ENCODE measurements around the gene SLC12A7.

DNA sequence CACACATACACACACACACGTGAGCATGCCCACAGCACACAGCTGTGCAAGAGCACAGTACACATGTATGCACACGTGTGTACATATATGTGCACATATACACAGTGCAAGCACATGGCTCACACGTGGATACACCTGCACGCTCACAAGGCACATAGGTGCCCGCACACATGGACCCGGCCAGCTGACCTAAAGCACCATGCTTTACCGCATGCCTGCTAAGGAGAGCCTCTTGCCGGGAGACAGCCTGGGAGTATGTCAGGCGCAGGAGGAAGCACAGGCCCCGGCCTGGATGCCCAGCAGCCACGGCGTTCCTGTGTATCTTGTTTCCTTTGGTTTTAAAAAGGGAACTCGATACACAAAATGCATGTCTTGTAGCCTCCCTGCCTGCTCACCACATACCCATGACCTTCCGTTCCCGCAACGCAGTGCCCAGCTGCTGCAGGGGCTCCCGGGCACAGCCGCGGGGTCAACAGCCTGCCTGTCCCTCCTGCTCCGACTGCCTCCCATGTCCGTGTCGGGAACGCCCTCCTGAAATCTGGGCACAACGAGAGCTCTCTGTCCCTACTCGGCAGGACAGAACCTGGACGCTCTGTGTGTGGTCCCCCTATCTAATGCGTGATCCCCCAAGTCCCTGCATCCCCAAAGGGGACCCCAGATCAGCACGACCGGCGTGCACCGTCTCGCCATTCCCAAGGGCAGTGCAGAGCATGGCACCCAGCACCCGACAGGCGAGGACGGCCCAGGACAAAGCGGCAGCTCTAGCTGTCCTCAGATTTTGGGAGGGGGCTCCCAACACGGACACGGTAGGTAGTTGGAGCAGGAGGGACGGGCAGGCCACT is 3.6 kb downstream of the SLC12A7 start:
- TF ChIP-seq, protein P1, sequence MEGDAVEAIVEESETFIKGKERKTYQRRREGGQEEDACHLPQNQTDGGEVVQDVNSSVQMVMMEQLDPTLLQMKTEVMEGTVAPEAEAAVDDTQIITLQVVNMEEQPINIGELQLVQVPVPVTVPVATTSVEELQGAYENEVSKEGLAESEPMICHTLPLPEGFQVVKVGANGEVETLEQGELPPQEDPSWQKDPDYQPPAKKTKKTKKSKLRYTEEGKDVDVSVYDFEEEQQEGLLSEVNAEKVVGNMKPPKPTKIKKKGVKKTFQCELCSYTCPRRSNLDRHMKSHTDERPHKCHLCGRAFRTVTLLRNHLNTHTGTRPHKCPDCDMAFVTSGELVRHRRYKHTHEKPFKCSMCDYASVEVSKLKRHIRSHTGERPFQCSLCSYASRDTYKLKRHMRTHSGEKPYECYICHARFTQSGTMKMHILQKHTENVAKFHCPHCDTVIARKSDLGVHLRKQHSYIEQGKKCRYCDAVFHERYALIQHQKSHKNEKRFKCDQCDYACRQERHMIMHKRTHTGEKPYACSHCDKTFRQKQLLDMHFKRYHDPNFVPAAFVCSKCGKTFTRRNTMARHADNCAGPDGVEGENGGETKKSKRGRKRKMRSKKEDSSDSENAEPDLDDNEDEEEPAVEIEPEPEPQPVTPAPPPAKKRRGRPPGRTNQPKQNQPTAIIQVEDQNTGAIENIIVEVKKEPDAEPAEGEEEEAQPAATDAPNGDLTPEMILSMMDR (IDR thresholded peaks at IDR 0.05): no peak
- peak; percentile 48 for TF ChIP-seq POLR2A (IDR thresholded peaks at IDR 0.05)

Data from right lobe of liver (tissue), 4 donors.